IMR-90 (cell line): Measurements from ENCODE around the gene LGSN. TPM values are rescaled to one million over a fixed set of nuclear protein-coding genes. Genes with fewer than 3 reads are reported as not detected.

Experiments
- ATAC-seq: fragments of 200-7000 bp; cut with Tn5 transposase; 2 replicates; pipeline ENCODE4 v1.9.1; 2020; ENCODE audit warnings: low read depth, mild to moderate bottlenecking, moderate library complexity
- BruUV-seq: library from RNA; stranded (reverse); fragments of 400-500 nt; replicated peaks from 2 replicates; lab custom pipeline; 2021; lab: Mats Ljungman, UMichigan
- CTCF ChIA-PET: fragments of 300-600 bp; formaldehyde crosslinking; extraction: SDS; loops from one replicate; lab custom pipeline; 2021; ENCODE audit warnings: antibody characterized with exemption; lab: Yijun Ruan, JAX
- POLR2A ChIA-PET: fragments of 300-600 bp; sonication (Branson Sonifier 250); formaldehyde crosslinking; loops from one replicate; lab custom pipeline; 2022; ENCODE audit warnings: antibody characterized with exemption; ENCODE audit not compliant: unreplicated experiment; lab: Charles Lee
- DNase-seq: peaks from one replicate; pipeline ENCODE4 v3.0.0; 2013
- H2AFZ ChIP-seq: replicated peaks from 2 replicates; pipeline ENCODE3; 2013; ENCODE audit warnings: low read length, mild to moderate bottlenecking; ENCODE audit not compliant: poor library complexity
- H2AK5ac ChIP-seq: 2 replicates; pipeline ENCODE4 v1.6.1; 2013; ENCODE audit warnings: low read depth, low read length, inconsistent platforms
- H2AK9ac ChIP-seq: replicated peaks from 2 replicates; pipeline ENCODE3; 2013; ENCODE audit warnings: mild to moderate bottlenecking, low read depth, low read length, moderate library complexity; ENCODE audit not compliant: poor library complexity
- H2BK120ac ChIP-seq: 2 replicates; pipeline ENCODE4 v1.6.1; 2013; ENCODE audit warnings: low read depth, low read length, inconsistent platforms
- H2BK15ac ChIP-seq: 3 replicates; pipeline ENCODE4 v1.6.1; 2013; ENCODE audit warnings: low read depth, low read length, inconsistent platforms
- H2BK20ac ChIP-seq: 2 replicates; pipeline ENCODE4 v1.6.1; 2013; ENCODE audit warnings: low read depth, mild to moderate bottlenecking, inconsistent platforms, low read length, moderate library complexity
- H2BK5ac ChIP-seq: 2 replicates; pipeline ENCODE4 v1.6.1; 2013; ENCODE audit warnings: mild to moderate bottlenecking, low read depth, low read length, inconsistent platforms; ENCODE audit not compliant: poor library complexity, severe bottlenecking
- H3K14ac ChIP-seq: replicated peaks from 2 replicates; pipeline ENCODE4 v1.6.1; 2013; ENCODE audit warnings: low read depth, low read length, inconsistent platforms
- H3K18ac ChIP-seq: 2 replicates; pipeline ENCODE4 v1.6.1; 2013; ENCODE audit warnings: low read depth, low read length, control low read depth
- H3K23ac ChIP-seq: 2 replicates; pipeline ENCODE4 v1.6.1; 2013; ENCODE audit warnings: low read depth, low read length, inconsistent platforms
- H3K27ac ChIP-seq: 2 replicates; pipeline ENCODE4 v1.5.1; 2013; ENCODE audit warnings: mild to moderate bottlenecking, control low read depth, low read length; ENCODE audit not compliant: insufficient read depth
- H3K27me3 ChIP-seq: 2 replicates; pipeline ENCODE4 v1.6.1; 2013; ENCODE audit warnings: low read length; ENCODE audit not compliant: control insufficient read depth, insufficient read depth
- H3K36me3 ChIP-seq: 2 replicates; pipeline ENCODE4 v1.6.1; 2013; ENCODE audit warnings: low read length, mixed read lengths; ENCODE audit not compliant: control insufficient read depth, insufficient read depth
- H3K4ac ChIP-seq: 2 replicates; pipeline ENCODE4 v1.6.1; 2013; ENCODE audit warnings: low read depth, low read length, inconsistent platforms
- H3K4me1 ChIP-seq: 2 replicates; pipeline ENCODE4 v1.6.1; 2013; ENCODE audit warnings: low read length, mixed read lengths; ENCODE audit not compliant: control insufficient read depth, insufficient read depth
- H3K4me2 ChIP-seq: 2 replicates; pipeline ENCODE4 v1.6.1; 2013; ENCODE audit warnings: low read depth, mild to moderate bottlenecking, control low read depth, low read length, moderate library complexity
- H3K4me3 ChIP-seq: 2 replicates; pipeline ENCODE4 v1.5.1; 2013; ENCODE audit warnings: low read depth, mild to moderate bottlenecking, control low read depth, low read length, moderate library complexity; ENCODE audit not compliant: insufficient read depth
- H3K56ac ChIP-seq: 2 replicates; pipeline ENCODE4 v1.6.1; 2013; ENCODE audit warnings: low read length, inconsistent platforms; ENCODE audit not compliant: insufficient read depth; ENCODE audit errors: extremely low read depth
- H3K79me1 ChIP-seq, 2 experiments: 2 replicates each; pipeline ENCODE4 v1.6.1; 2013; ENCODE audit warnings: low read length in 2 of 2, inconsistent platforms in 1 of 2, low read depth in 1 of 2
- H3K9ac ChIP-seq: 2 replicates; pipeline ENCODE4 v1.6.1; 2013; ENCODE audit warnings: low read depth, low read length, control low read depth
- H3K9me1 ChIP-seq: 2 replicates; pipeline ENCODE4 v1.6.1; 2013; ENCODE audit warnings: low read length, inconsistent platforms; ENCODE audit not compliant: insufficient read depth
- H3K9me3 ChIP-seq: 2 replicates; pipeline ENCODE4 v1.6.1; 2013; ENCODE audit warnings: low read length; ENCODE audit not compliant: control insufficient read depth, insufficient read depth
- H4K20me1 ChIP-seq: 2 replicates; pipeline ENCODE4 v1.6.1; 2013; ENCODE audit warnings: low read length, inconsistent platforms; ENCODE audit not compliant: insufficient read depth
- H4K5ac ChIP-seq: 2 replicates; pipeline ENCODE4 v1.6.1; 2013; ENCODE audit warnings: mild to moderate bottlenecking, low read depth, low read length, control low read depth
- H4K8ac ChIP-seq, 2 experiments: 2 replicates each; pipeline ENCODE4 v1.6.1; 2013; ENCODE audit warnings: low read depth in 2 of 2, low read length in 2 of 2, control low read depth in 1 of 2, inconsistent platforms in 1 of 2
- H4K91ac ChIP-seq: 2 replicates; pipeline ENCODE4 v1.6.1; 2013; ENCODE audit warnings: low read depth, low read length, inconsistent platforms; ENCODE audit not compliant: insufficient read depth
- BHLHE40 ChIP-seq: fragments of 150-350 bp; IDR thresholded peaks from 2 replicates; pipeline ENCODE4 v1.6.1; 2016; ENCODE audit warnings: mild to moderate bottlenecking, low read depth, low read length
- CEBPB ChIP-seq: IDR thresholded peaks from 2 replicates; pipeline ENCODE4 v1.6.1; 2012; ENCODE audit warnings: low read depth, low read length, improper control_type of control experiment
- CHD1 ChIP-seq: IDR thresholded peaks from 2 replicates; pipeline ENCODE4 v1.6.1; 2012; ENCODE audit warnings: low read depth, low read length, improper control_type of control experiment
- CTCF ChIP-seq: conservative IDR thresholded peaks from 2 replicates; pipeline ENCODE4 v1.5.1; 2012; ENCODE audit warnings: mild to moderate bottlenecking, low read depth, low read length, improper control_type of control experiment
- FOS ChIP-seq: fragments of 150-350 bp; IDR thresholded peaks from 2 replicates; pipeline ENCODE4 v1.6.1; 2016; ENCODE audit warnings: low read depth, low read length
- MAFK ChIP-seq: IDR thresholded peaks from 2 replicates; pipeline ENCODE4 v1.6.1; 2012; ENCODE audit warnings: low read depth, low read length, improper control_type of control experiment
- MAZ ChIP-seq: IDR thresholded peaks from 2 replicates; pipeline ENCODE4 v1.6.1; 2012; ENCODE audit warnings: low read depth, mild to moderate bottlenecking, low read length, improper control_type of control experiment, moderate library complexity, borderline replicate concordance
- MXI1 ChIP-seq: IDR thresholded peaks from 2 replicates; pipeline ENCODE4 v1.6.1; 2012; ENCODE audit warnings: low read depth, mild to moderate bottlenecking, low read length, moderate library complexity, borderline replicate concordance
- NFE2L2 ChIP-seq: fragments of 150-350 bp; IDR thresholded peaks from 2 replicates; pipeline ENCODE4 v1.6.1; 2016; ENCODE audit warnings: low read depth, mild to moderate bottlenecking, low read length
- POLR2A ChIP-seq: IDR thresholded peaks from 2 replicates; pipeline ENCODE4 v1.6.1; 2012; ENCODE audit warnings: mild to moderate bottlenecking, low read depth, low read length
- RAD21 ChIP-seq: IDR thresholded peaks from 2 replicates; pipeline ENCODE4 v1.6.1; 2012; ENCODE audit warnings: low read length, improper control_type of control experiment
- SMC3 ChIP-seq: fragments of 150-350 bp; IDR thresholded peaks from 2 replicates; pipeline ENCODE4 v1.6.1; 2016; ENCODE audit warnings: low read depth, mild to moderate bottlenecking, antibody characterized with exemption, low read length, moderate library complexity
- dilution Hi-C: fragments of 300-500 bp; cut with HindIII; formaldehyde crosslinking; loops from one replicate; pipeline ENCODE4 v1.14.3; 2018; ENCODE audit warnings: low sequenced_read_pairs; ENCODE audit not compliant: unreplicated experiment
- in situ Hi-C: fragments of 300-500 bp; cut with MboI; formaldehyde crosslinking; loops from 3 replicates; pipeline ENCODE4 v1.14.3; 2019; ENCODE audit warnings: low sequenced_read_pairs, inconsistent platforms, mixed read lengths
- intact Hi-C: fragments of 100-400 bp; cut with micrococcal nuclease; formaldehyde crosslinking; loops from 2 replicates; pipeline ENCODE4 v1.10.0; 2022
- polyA plus RNA-seq, 3 experiments: library from polyadenylated mRNA; depleted of rRNA; stranded (reverse); fragments of >200 nt; gene quantifications; 2 replicates each; pipeline ENCODE4 v1.2.3, GENCODE V29; 2012; ENCODE audit warnings: low replicate concordance in 1 of 3
- total RNA-seq: library from RNA; depleted of rRNA; stranded (reverse); fragments of >200 nt; gene quantifications from 2 replicates; pipeline ENCODE4 v1.2.3, GENCODE V29; 2012
- TF ChIP-seq, protein P1 (sequence below): fragments of 150-350 bp; IDR thresholded peaks from 2 replicates; pipeline ENCODE4 v1.6.1; 2016; ENCODE audit warnings: low read depth, mild to moderate bottlenecking, low read length, moderate library complexity, borderline replicate concordance

The LGSN gene
- total and polyA plus RNA-seq, 2 of the 4 experiments (the other 2 are of a cell fraction) = not detected

DNA sequence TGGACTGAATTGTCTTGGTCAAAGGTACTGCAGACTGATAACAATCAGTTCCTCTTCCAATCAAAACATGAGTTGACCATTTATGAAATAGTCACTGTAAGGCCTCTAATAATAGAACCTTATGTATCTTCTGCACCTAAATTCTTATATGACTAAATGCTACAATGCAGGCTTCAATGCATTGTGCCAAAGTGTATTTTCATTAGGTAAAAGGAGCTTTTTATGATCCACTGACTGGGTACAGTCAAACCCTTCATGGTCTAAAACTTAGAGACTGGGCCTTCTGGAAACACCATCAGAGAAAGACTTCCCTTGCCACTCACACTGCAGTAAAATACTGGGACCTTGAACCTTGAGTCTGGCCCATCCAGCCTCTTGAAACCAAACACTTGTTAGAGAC, 16.3 kb downstream of the LGSN start:
- no peaks in the 10 kb centered on the region for H4K20me1 ChIP-seq
- H3K4me1 ChIP-seq = no peaks in the 10 kb centered on the region
- H3K36me3 ChIP-seq = no peaks in the 10 kb centered on the region
- H3K79me1 ChIP-seq = no peaks in the 10 kb centered on the region
- intact Hi-C loops = no loop called here
- H2AFZ ChIP-seq = no peak overlapping the region
- TF ChIP-seq CEBPB (no peak), SMC3 (no peak), NFE2L2 (no peak), FOS (no peak), MXI1 (no peak), MAFK (no peak), BHLHE40 (no peak), POLR2A (no peak), MAZ (no peak), CTCF (no peak), RAD21 (no peak), CHD1 (no peak)
- TF ChIP-seq, protein P1, sequence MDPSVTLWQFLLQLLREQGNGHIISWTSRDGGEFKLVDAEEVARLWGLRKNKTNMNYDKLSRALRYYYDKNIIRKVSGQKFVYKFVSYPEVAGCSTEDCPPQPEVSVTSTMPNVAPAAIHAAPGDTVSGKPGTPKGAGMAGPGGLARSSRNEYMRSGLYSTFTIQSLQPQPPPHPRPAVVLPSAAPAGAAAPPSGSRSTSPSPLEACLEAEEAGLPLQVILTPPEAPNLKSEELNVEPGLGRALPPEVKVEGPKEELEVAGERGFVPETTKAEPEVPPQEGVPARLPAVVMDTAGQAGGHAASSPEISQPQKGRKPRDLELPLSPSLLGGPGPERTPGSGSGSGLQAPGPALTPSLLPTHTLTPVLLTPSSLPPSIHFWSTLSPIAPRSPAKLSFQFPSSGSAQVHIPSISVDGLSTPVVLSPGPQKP = no peak
- H2AK5ac ChIP-seq = no peak overlapping the region
- ATAC-seq (no peak), DNase-seq (no peak)
- no peak overlapping the region for H4K8ac ChIP-seq
- no peak overlapping the region for H4K5ac ChIP-seq
- dilution Hi-C loops = no loop called here
- POLR2A ChIA-PET = no interaction called here
- H3K56ac ChIP-seq = no peak overlapping the region
- H2BK20ac ChIP-seq = no peak overlapping the region
- no peak overlapping the region for H3K14ac ChIP-seq
- no peak overlapping the region for H4K91ac ChIP-seq
- no peak overlapping the region for H2BK120ac ChIP-seq
- H3K4me3 ChIP-seq = no peak overlapping the region
- H3K18ac ChIP-seq = no peak overlapping the region
- no peak overlapping the region for H3K9ac ChIP-seq
- BruUV-seq = no TSS peak
- no peak overlapping the region for H3K23ac ChIP-seq
- no peak overlapping the region for H2AK9ac ChIP-seq
- no peak overlapping the region for H3K4me2 ChIP-seq
- no peaks in the 10 kb centered on the region for H3K9me1 ChIP-seq
- CTCF ChIA-PET = no interaction called here
- H2BK15ac ChIP-seq = no peak overlapping the region
- no peaks in the 10 kb centered on the region for H3K9me3 ChIP-seq
- H3K27me3 ChIP-seq = no peaks in the 10 kb centered on the region
- in situ Hi-C loops = no loop called here
- H3K27ac ChIP-seq = no peak overlapping the region
- H3K4ac ChIP-seq = no peak overlapping the region
- no peak overlapping the region for H2BK5ac ChIP-seq
